ENCODE data around the gene NEDD4L.
"Not testable (repeated sequence)": the region's sequence is repeated elsewhere in the genome, so short reads cannot be mapped to it uniquely, and the experiment has no call there.

The NEDD4L gene

GRCh38 chr18:58360324-58360723 lies 316.3 kb downstream of the NEDD4L start:
- DNase-seq = no peak

GRCh38 chr18:58361212-58361611 lies 317.2 kb downstream of the NEDD4L start:
- no peak for DNase-seq

- no peak for DNase-seq
Observed at GRCh38 chr18:58362027-58362575, 318.1 kb downstream of the NEDD4L start.

GRCh38 chr18:58362829-58363271 lies 318.8 kb downstream of the NEDD4L start:
- DNase-seq = no peak

GRCh38 chr18:58363767-58364540 lies 319.9 kb downstream of the NEDD4L start:
- no peak for DNase-seq

- DNase-seq = no peak
Observed at GRCh38 chr18:58364876-58365528, 321.0 kb downstream of the NEDD4L start.

- no peak for DNase-seq
Observed at GRCh38 chr18:58367425-58368140, 323.6 kb downstream of the NEDD4L start.

- no peak for DNase-seq
Observed at GRCh38 chr18:58369616-58370015, 325.6 kb downstream of the NEDD4L start.

- DNase-seq = no peak
Observed at GRCh38 chr18:58370038-58370580, 326.1 kb downstream of the NEDD4L start.

- no peak for DNase-seq
Observed at GRCh38 chr18:58370612-58371011, 326.6 kb downstream of the NEDD4L start.

GRCh38 chr18:58373481-58373880 lies 329.5 kb downstream of the NEDD4L start:
- no peak for DNase-seq

GRCh38 chr18:58375051-58375450 lies 331.0 kb downstream of the NEDD4L start:
- DNase-seq = no peak

- DNase-seq = no peak
Observed at GRCh38 chr18:58378411-58379379, 334.7 kb downstream of the NEDD4L start.

- no peak for DNase-seq
Observed at GRCh38 chr18:58379443-58379842, 335.4 kb downstream of the NEDD4L start.

- DNase-seq = not testable (repeated sequence)
Observed at GRCh38 chr18:58380113-58380512, 336.1 kb downstream of the NEDD4L start.

- DNase-seq = no peak
Observed at GRCh38 chr18:58381676-58382411, 337.8 kb downstream of the NEDD4L start.

GRCh38 chr18:58382446-58382845 lies 338.4 kb downstream of the NEDD4L start:
- no peak for DNase-seq

- DNase-seq = no peak
Observed at GRCh38 chr18:58385472-58385871, 341.4 kb downstream of the NEDD4L start.

- no peak for DNase-seq
Observed at GRCh38 chr18:58386780-58387179, 342.8 kb downstream of the NEDD4L start.

- DNase-seq = no peak
Observed at GRCh38 chr18:58387716-58388115, 343.7 kb downstream of the NEDD4L start.

GRCh38 chr18:58388736-58389135 lies 344.7 kb downstream of the NEDD4L start:
- no peak for DNase-seq
